Forelimb muscle (tissue), 1 donor: ENCODE data around the gene CRAMP1. TPM values are rescaled to one million over a fixed set of nuclear protein-coding genes. Genes with fewer than 3 reads are reported as not detected.

Experiments used
- DNase-seq: peaks from one replicate; pipeline ENCODE4 v3.0.0-alpha.2; 2013; ENCODE audit warnings: low read depth
- polyA plus RNA-seq: library from polyadenylated mRNA; unstranded; fragments of 120-200 nt; gene quantifications from one replicate; pipeline ENCODE4 v1.2.1, GENCODE V29; 2013; ENCODE audit not compliant: insufficient read length

Gene CRAMP1
- polyA plus RNA-seq, 1 donor, result 19.0 TPM

GRCh38 chr16:1657841-1658240, 45.7 kb downstream of the CRAMP1 start:
- no peak for DNase-seq

GRCh38 chr16:1659031-1659430, 46.9 kb downstream of the CRAMP1 start:
- DNase-seq, result no peak

- DNase-seq, result no peak
These were observed 49.7 kb downstream of the CRAMP1 start for GRCh38 chr16:1661826-1662225.

- DNase-seq, result no peak
These were observed 50.4 kb downstream of the CRAMP1 start for GRCh38 chr16:1662543-1662942.

GRCh38 chr16:1665829-1666228, 53.7 kb downstream of the CRAMP1 start:
- DNase-seq, result no peak

GRCh38 chr16:1666316-1666715, 54.2 kb downstream of the CRAMP1 start:
- DNase-seq, result no peak

GRCh38 chr16:1667271-1667670, 55.1 kb downstream of the CRAMP1 start:
- DNase-seq, result no peak

- no peak for DNase-seq
These were observed 55.8 kb downstream of the CRAMP1 start for GRCh38 chr16:1667916-1668315.

- no peak for DNase-seq
These were observed 56.6 kb downstream of the CRAMP1 start for GRCh38 chr16:1668612-1669319.

- no peak for DNase-seq
These were observed 57.5 kb downstream of the CRAMP1 start for GRCh38 chr16:1669698-1670097.

- DNase-seq, result no peak
These were observed 58.2 kb downstream of the CRAMP1 start for GRCh38 chr16:1670371-1670770.

GRCh38 chr16:1670866-1671265, 58.7 kb downstream of the CRAMP1 start:
- no peak for DNase-seq

- no peak for DNase-seq
These were observed 61.4 kb downstream of the CRAMP1 start for GRCh38 chr16:1673424-1674151.

- DNase-seq, result no peak
These were observed 62.1 kb downstream of the CRAMP1 start for GRCh38 chr16:1674306-1674705.

GRCh38 chr16:1674751-1675664, 62.8 kb downstream of the CRAMP1 start:
- no peak for DNase-seq

GRCh38 chr16:1676661-1677060, 64.5 kb downstream of the CRAMP1 start:
- DNase-seq, result no peak

- no peak for DNase-seq
These were observed 65.2 kb downstream of the CRAMP1 start for GRCh38 chr16:1677339-1677738.

- DNase-seq, result peak; percentile 88
These were observed 65.9 kb downstream of the CRAMP1 start, which contains the start of gene JPT2 for GRCh38 chr16:1677942-1678499. JPT2 (plus strand) TSS chr16:1678279; CDS start chr16:1678313, 34 bp downstream.

- no peak for DNase-seq
These were observed 66.4 kb downstream of the CRAMP1 start for GRCh38 chr16:1678500-1679098.

- no peak for DNase-seq
These were observed 68.2 kb downstream of the CRAMP1 start for GRCh38 chr16:1680361-1680760.

- DNase-seq, result no peak
These were observed 68.9 kb downstream of the CRAMP1 start for GRCh38 chr16:1681032-1681431.
